GM12878 (cell line): ENCODE measurements around the gene ZNF367. TPM values are rescaled to one million over a fixed set of nuclear protein-coding genes. Genes with fewer than 3 reads are reported as not detected.

Experiments
- ATAC-seq: fragments of 200-7000 bp; cut with Tn5 transposase; 3 replicates; pipeline ENCODE4 v1.9.1; 2020; ENCODE audit warnings: mild to moderate bottlenecking, moderate library complexity
- BruUV-seq: library from RNA; stranded (reverse); fragments of 400-500 nt; replicated peaks from 2 replicates; lab custom pipeline; 2021; lab: Mats Ljungman, UMichigan
- CTCF ChIA-PET: fragments of 300-600 bp; sonication (Branson Sonifier 250); formaldehyde crosslinking; extraction: SDS; loops from one replicate; lab custom pipeline; 2021; ENCODE audit warnings: inconsistent platforms; lab: Yijun Ruan, JAX
- POLR2A ChIA-PET: fragments of 350-600 bp; formaldehyde crosslinking; extraction: SDS; loops from one replicate; lab custom pipeline; 2021; ENCODE audit warnings: inconsistent platforms; lab: Charles Lee
- RAD21 ChIA-PET: fragments of 300-600 bp; sonication (Branson Sonifier 250); formaldehyde crosslinking; loops from one replicate; lab custom pipeline; 2023; ENCODE audit warnings: antibody characterized with exemption; ENCODE audit not compliant: unreplicated experiment; lab: Charles Lee
- SMC1A ChIA-PET: fragments of 300-600 bp; sonication (Branson Sonifier 250); formaldehyde crosslinking; loops from one replicate; lab custom pipeline; 2023; ENCODE audit not compliant: unreplicated experiment, uncharacterized antibody; lab: Charles Lee
- DNase-seq: peaks from one replicate; pipeline ENCODE4 v3.0.0-alpha.2; 2011; ENCODE audit warnings: low read depth, low spot score
- FAIRE-seq: peaks from 3 replicates; lab custom pipeline; 2011; peaks lifted over from hg19 to GRCh38; lab: Jason Lieb, UNC
- H2AFZ ChIP-seq: 2 replicates; pipeline ENCODE4 v1.6.0; 2011; ENCODE audit warnings: low read depth, low read length, control low read depth; ENCODE audit not compliant: control insufficient read depth
- H3K27ac ChIP-seq: 2 replicates; pipeline ENCODE4 v1.5.1; 2011; ENCODE audit warnings: control low read depth; ENCODE audit not compliant: control insufficient read depth, insufficient read depth
- H3K27me3 ChIP-seq, 2 experiments: replicated peaks in 1 of 2; 2 replicates each; pipeline versions ENCODE4 v1.6.0 to v1.6.1; 2011; ENCODE audit warnings: low read length in 1 of 2; ENCODE audit not compliant: control insufficient read depth in 2 of 2, insufficient read depth in 2 of 2
- H3K36me3 ChIP-seq, 2 experiments: 2 replicates each; pipeline ENCODE4 v1.5.1; 2011; ENCODE audit warnings: low read length in 1 of 2; ENCODE audit not compliant: control insufficient read depth in 2 of 2, insufficient read depth in 2 of 2
- H3K4me1 ChIP-seq: 2 replicates; pipeline ENCODE4 v1.6.1; 2011; ENCODE audit warnings: mild to moderate bottlenecking, low read length, moderate library complexity, mixed read lengths; ENCODE audit not compliant: control insufficient read depth, insufficient read depth
- H3K4me2 ChIP-seq: 2 replicates; pipeline ENCODE4 v1.6.0; 2011; ENCODE audit warnings: control low read depth; ENCODE audit not compliant: control insufficient read depth, insufficient read depth
- H3K4me3 ChIP-seq: fragments of 200-600 bp; sonication (generic); 2 replicates; pipeline ENCODE4 v1.5.1; 2016
- H3K79me2 ChIP-seq: 2 replicates; pipeline ENCODE4 v1.6.0; 2011; ENCODE audit warnings: low read length; ENCODE audit not compliant: control insufficient read depth, insufficient read depth
- H3K9ac ChIP-seq: 2 replicates; pipeline ENCODE4 v1.8.0; 2011; ENCODE audit warnings: low read length, control low read depth, mixed read lengths; ENCODE audit not compliant: control insufficient read depth, insufficient read depth
- H3K9me3 ChIP-seq: replicated peaks from 3 replicates; pipeline ENCODE4 v1.5.1; 2011; ENCODE audit warnings: mild to moderate bottlenecking, low read length; ENCODE audit not compliant: control insufficient read depth, insufficient read depth
- H4K20me1 ChIP-seq: 2 replicates; pipeline ENCODE4 v1.6.0; 2011; ENCODE audit not compliant: control insufficient read depth, insufficient read depth
- ATF3 ChIP-seq: IDR thresholded peaks from 2 replicates; pipeline ENCODE4 v1.6.1; 2011; ENCODE audit warnings: low read depth, mild to moderate bottlenecking, low read length, moderate library complexity, borderline replicate concordance; ENCODE audit errors: extremely low read depth
- CREM ChIP-seq: IDR thresholded peaks from 2 replicates; pipeline ENCODE4 v1.6.1; 2014; ENCODE audit warnings: antibody characterized with exemption, low read depth
- FOXK2 ChIP-seq: fragments of 450-650 bp; IDR thresholded peaks from 2 replicates; pipeline ENCODE4 v1.6.1; 2017; ENCODE audit warnings: mild to moderate bottlenecking, moderate library complexity
- GABPA ChIP-seq: IDR thresholded peaks from 2 replicates; pipeline ENCODE4 v1.6.1; 2014; ENCODE audit warnings: antibody characterized with exemption, low read depth, mild to moderate bottlenecking, inconsistent platforms
- HDAC6 ChIP-seq: fragments of 200-600 bp; sonication (generic); IDR thresholded peaks from one replicate; pipeline ENCODE4 v1.8.0; 2017; ENCODE audit warnings: antibody characterized with exemption; ENCODE audit not compliant: unreplicated experiment
- HDGF ChIP-seq: fragments of 450-650 bp; IDR thresholded peaks from 2 replicates; pipeline ENCODE4 v1.6.1; 2016; ENCODE audit warnings: antibody characterized with exemption
- KLF5 ChIP-seq: fragments of 450-650 bp; IDR thresholded peaks from 2 replicates; pipeline ENCODE4 v1.6.1; 2014; ENCODE audit warnings: mild to moderate bottlenecking; ENCODE audit not compliant: partially characterized antibody
- LARP7 ChIP-seq: fragments of 450-650 bp; IDR thresholded peaks from 2 replicates; pipeline ENCODE4 v1.6.1; 2017; ENCODE audit warnings: mild to moderate bottlenecking
- MYB ChIP-seq: fragments of 150-350 bp; IDR thresholded peaks from 2 replicates; pipeline ENCODE4 v1.6.1; 2014; ENCODE audit warnings: mild to moderate bottlenecking, low read depth, low read length, borderline replicate concordance
- NFIC ChIP-seq: IDR thresholded peaks from 2 replicates; pipeline ENCODE4 v1.6.1; 2012; ENCODE audit warnings: low read depth, mild to moderate bottlenecking, inconsistent platforms, low read length, moderate library complexity
- NR2F1 ChIP-seq: fragments of 450-650 bp; conservative IDR thresholded peaks from 2 replicates; pipeline ENCODE4 v1.6.1; 2017; ENCODE audit warnings: mild to moderate bottlenecking
- PAX5 ChIP-seq: IDR thresholded peaks from 2 replicates; pipeline ENCODE4 v1.6.1; 2011; ENCODE audit warnings: low read depth, low read length, borderline replicate concordance
- PBX3 ChIP-seq: IDR thresholded peaks from 2 replicates; pipeline ENCODE4 v1.6.1; 2011; ENCODE audit warnings: mild to moderate bottlenecking, low read depth, low read length, moderate library complexity; ENCODE audit not compliant: insufficient replicate concordance
- POLR2AphosphoS5 ChIP-seq: IDR thresholded peaks from 2 replicates; pipeline ENCODE4 v1.6.1; 2011; ENCODE audit warnings: mild to moderate bottlenecking, low read length, inconsistent platforms
- RAD21 ChIP-seq: IDR thresholded peaks from 2 replicates; pipeline ENCODE4 v1.6.1; 2011; ENCODE audit warnings: mild to moderate bottlenecking, low read depth, low read length, moderate library complexity; ENCODE audit not compliant: insufficient read depth
- SIN3A ChIP-seq: IDR thresholded peaks from 2 replicates; pipeline ENCODE4 v1.6.1; 2012; ENCODE audit warnings: low read depth, low read length, improper control_type of control experiment
- SIX5 ChIP-seq: IDR thresholded peaks from 2 replicates; pipeline ENCODE4 v1.6.1; 2011; ENCODE audit warnings: mild to moderate bottlenecking, low read depth, low read length, moderate library complexity; ENCODE audit not compliant: severe bottlenecking
- SP1 ChIP-seq: IDR thresholded peaks from one replicate; pipeline ENCODE4 v1.6.1; 2011; ENCODE audit warnings: low read depth, low read length
- SREBF1 ChIP-seq: IDR thresholded peaks from 2 replicates; pipeline ENCODE4 v1.6.1; 2012; ENCODE audit warnings: mild to moderate bottlenecking, low read length
- TBL1XR1 ChIP-seq: IDR thresholded peaks from 2 replicates; pipeline ENCODE4 v1.6.1; 2012; ENCODE audit warnings: low read depth, low read length, improper control_type of control experiment
- ZBTB11 ChIP-seq: fragments of 450-650 bp; formaldehyde crosslinking; IDR thresholded peaks from 2 replicates; pipeline ENCODE4 v1.5.0; 2022; ENCODE audit warnings: mild to moderate bottlenecking, missing genetic modification characterization
- ZSCAN29 ChIP-seq: fragments of 450-650 bp; IDR thresholded peaks from 2 replicates; pipeline ENCODE4 v1.6.1; 2017; ENCODE audit warnings: mild to moderate bottlenecking, moderate library complexity
- WGBS: methylation state at CpG from one replicate; pipeline ENCODE4 v1.1.6; 2016; ENCODE audit warnings: low lambda C conversion rate; ENCODE audit not compliant: insufficient replicate concordance, insufficient coverage; ENCODE audit errors: missing lambda C conversion rate; 5-methylcytosine and 5-hydroxymethylcytosine counted together
- in situ Hi-C: fragments of 300-500 bp; cut with MboI; formaldehyde crosslinking; loops from 9 replicates; pipeline ENCODE4 v1.14.3; 2018; ENCODE audit warnings: mixed read lengths
- intact Hi-C: fragments of 100-400 bp; cut with micrococcal nuclease; formaldehyde crosslinking; loops from one replicate; pipeline ENCODE4 v1.14.2; 2022; ENCODE audit not compliant: unreplicated experiment
- polyA plus RNA-seq, 11 experiments: library from polyadenylated mRNA; depleted of rRNA in 4 of 11; unstranded in 6 of 11; stranded (reverse) in 5 of 11; fragments of >200 nt; fragmentation: Nextera tagmentation in 4 of 11; fragmentation: Illumina TruSeq in 1 of 11; extraction: Ambion mirVana in 4 of 11; extraction: Trizol in 1 of 11; gene quantifications; 1 replicate in 1 of 11; 2 replicates in 10 of 11; pipeline versions ENCODE4 v1.2.1 to v1.2.3, GENCODE V29; 2011 to 2016; ENCODE audit warnings: inconsistent platforms in 2 of 11, missing spikeins in 2 of 11, low read depth in 1 of 11
- total RNA-seq, 4 experiments: library from RNA; depleted of rRNA in 3 of 4; stranded (reverse); fragments of >200 nt in 3 of 4; fragmentation: Illumina TruSeq in 1 of 4; extraction: Trizol in 1 of 4; gene quantifications; 2 replicates each; pipeline versions ENCODE4 v1.2.1 to v1.2.3, GENCODE V29; 2013 to 2021

ZNF367 gene
- total and polyA plus RNA-seq, 10 of the 15 experiments (the other 5 are each of a cell fraction or from before 2014, with no cell fraction given) = 2.9 to 16.3 (median 11.1) TPM

- peak overlapping the region; percentile 86 for H3K4me2 ChIP-seq
- ATAC-seq (peak; percentile 0), FAIRE-seq (no peak), DNase-seq (peak; percentile 48)
- peak overlapping the region; percentile 81 for H3K4me3 ChIP-seq
- peak overlapping the region; percentile 86 for H3K9ac ChIP-seq
- CTCF ChIA-PET = interaction anchor here (0.8 to 0.9 kb wide), 2 partner anchors 16 to 106 kb away, joined by 3 read pairs; no protein-coding TSS in a partner anchor
- no peaks in the 10 kb centered on the region for H3K36me3 ChIP-seq
- no peaks in the 10 kb centered on the region for H3K27me3 ChIP-seq
- intact Hi-C loops (loop anchor here (10.0 kb wide), 1 partner anchor 148 kb away; no protein-coding TSS in a partner anchor), in situ Hi-C loops (loop anchor here (10.0 to 25.0 kb wide), 2 partner anchors 1088 to 1220 kb away; partner anchors contain the start of genes NCBP1, TMOD1 and TSTD2)
- no peaks in the 10 kb centered on the region for H4K20me1 ChIP-seq
- peaks cover 46% of the 10 kb centered on the region for H3K79me2 ChIP-seq
- POLR2A ChIA-PET = no interaction called here
- WGBS = 1% methylated on average over 35 of the region's 50 CpGs
- peak overlapping the region; percentile 87 for H2AFZ ChIP-seq
- RAD21 ChIA-PET = interaction anchor here (0.6 kb wide), 1 partner anchor 1710 kb away, joined by 3 read pairs; no protein-coding TSS in a partner anchor
- SMC1A ChIA-PET = interaction anchor here (0.5 to 1.4 kb wide), 4 partner anchors 17 to 148 kb away, joined by 3 to 4 read pairs (median 3); no protein-coding TSS in a partner anchor
- H3K27ac ChIP-seq = peak overlapping the region; percentile 81
- no TSS peak for BruUV-seq
- peaks cover 34% of the 10 kb centered on the region for H3K4me1 ChIP-seq
- no peaks in the 10 kb centered on the region for H3K9me3 ChIP-seq
- TF ChIP-seq LARP7 (peak; percentile 71), PBX3 (peak; percentile 24), SIX5 (peak; percentile 20), TBL1XR1 (peak; percentile 70; the same call in 1 of the 2 replicates), FOXK2 (no peak), ZBTB11 (CRISPR knock-in tag) (peak; percentile 55), SIN3A (peak; percentile 93), MYB (no peak), HDAC6 (no peak), SREBF1 (no peak), NR2F1 (peak; percentile 91), PAX5 (no peak; the same call in 1 of the 2 replicates), NFIC (no peak), HDGF (no peak), RAD21 (no peak), POLR2AphosphoS5 (peak; percentile 77), CREM (peak; percentile 98), GABPA (no peak), KLF5 (no peak), ATF3 (peak; percentile 93), ZSCAN29 (0 out of 2 replicates have a peak, but pooled peaks have one; percentile 11), SP1 (peak; percentile 53)
Measured at GRCh38 chr9:96417051-96417586, 1.1 kb downstream of the ZNF367 start.
